ENCODE measurements around the gene SNX27.
"Not testable (repeated sequence)": the region's sequence is repeated elsewhere in the genome, so short reads cannot be mapped to it uniquely, and the experiment has no call there.

The SNX27 gene

DNA sequence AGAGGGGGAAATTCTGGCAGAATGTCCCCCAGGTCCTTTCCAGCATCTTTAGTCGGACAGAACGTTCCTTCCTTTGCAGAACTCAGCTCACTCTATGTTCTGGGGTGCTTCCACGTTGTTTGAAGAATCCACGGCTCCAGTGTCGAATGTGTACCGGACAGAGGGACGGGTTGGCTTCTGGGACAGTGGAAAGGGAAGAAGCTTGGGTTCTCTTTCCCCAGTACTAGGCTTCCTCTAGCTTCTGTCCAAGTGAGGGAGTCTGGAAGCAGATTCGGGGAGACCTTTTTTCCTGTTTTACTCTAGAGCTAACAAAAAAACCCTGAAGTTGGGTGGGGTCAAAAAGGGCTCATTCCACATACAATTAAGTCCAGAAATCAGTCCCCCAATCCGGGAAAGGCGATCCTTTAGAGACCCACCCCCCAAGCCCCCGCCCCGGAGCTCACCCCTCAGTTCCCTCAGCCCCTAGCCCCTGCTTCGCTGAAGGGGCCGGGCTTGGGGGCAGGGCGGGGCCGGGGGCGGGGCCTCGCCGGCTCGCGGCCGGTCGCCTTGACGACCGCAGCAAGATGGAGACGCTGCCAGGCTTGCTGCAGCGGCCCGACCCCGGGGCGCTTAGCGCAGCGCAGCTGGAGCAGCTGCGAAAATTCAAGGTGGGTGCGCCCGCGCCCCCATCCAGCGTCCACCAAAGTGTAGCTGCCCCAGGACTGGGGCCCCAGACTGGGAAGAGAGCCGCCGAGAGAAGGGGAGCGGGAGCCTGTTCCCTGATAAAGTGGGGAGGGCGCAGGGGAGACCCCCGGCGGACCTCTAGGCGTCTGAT lies 109.3 kb downstream of the SNX27 start, which contains the start of gene RIIAD1:
Gene RIIAD1 (plus strand): TSS at position 549 of the 814 bp plus-strand sequence. CDS start 15 bp downstream, at position 564.
- DNase-seq (ENCODE audit: low read depth in 2 of 2, low spot score in 1 of 2): no peak

GRCh38 chr1:151721788-151722510 lies 110.1 kb downstream of the SNX27 start:
- no peak for DNase-seq (ENCODE audit: low read depth in 2 of 2, low spot score in 1 of 2)

DNA sequence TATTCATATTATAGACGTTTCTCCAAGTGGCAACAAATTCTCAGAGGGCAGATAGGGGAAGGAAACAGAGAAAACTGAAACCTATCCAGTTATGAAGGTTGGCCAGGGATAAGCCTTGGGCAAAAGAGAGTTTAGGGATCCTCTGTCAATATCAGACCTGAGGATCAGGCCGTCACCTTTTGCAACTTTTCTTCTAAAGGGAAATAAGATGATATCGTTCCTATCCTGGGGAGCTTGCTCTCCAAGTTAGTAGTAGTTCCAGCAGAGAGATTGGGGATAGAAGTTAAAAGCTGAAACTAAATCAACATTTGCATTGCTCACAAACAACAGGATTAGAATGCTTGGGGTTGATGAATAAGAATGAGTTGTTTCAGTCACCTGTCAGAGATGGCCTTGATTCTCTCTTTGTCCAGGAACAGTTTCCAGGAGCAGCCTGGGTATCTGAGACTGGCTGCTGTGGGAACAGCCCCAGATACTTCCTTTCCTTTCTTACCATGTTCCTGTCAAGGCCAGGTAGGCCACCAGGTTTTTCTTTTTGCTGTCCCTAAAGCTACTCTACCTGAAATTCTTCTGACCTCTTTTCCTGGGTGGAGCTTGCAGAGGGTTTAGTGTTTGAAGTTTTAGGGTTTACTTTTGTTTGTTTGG lies 112.0 kb downstream of the SNX27 start:
- DNase-seq (ENCODE audit: low read depth in 2 of 2, low spot score in 1 of 2): no peak

DNA sequence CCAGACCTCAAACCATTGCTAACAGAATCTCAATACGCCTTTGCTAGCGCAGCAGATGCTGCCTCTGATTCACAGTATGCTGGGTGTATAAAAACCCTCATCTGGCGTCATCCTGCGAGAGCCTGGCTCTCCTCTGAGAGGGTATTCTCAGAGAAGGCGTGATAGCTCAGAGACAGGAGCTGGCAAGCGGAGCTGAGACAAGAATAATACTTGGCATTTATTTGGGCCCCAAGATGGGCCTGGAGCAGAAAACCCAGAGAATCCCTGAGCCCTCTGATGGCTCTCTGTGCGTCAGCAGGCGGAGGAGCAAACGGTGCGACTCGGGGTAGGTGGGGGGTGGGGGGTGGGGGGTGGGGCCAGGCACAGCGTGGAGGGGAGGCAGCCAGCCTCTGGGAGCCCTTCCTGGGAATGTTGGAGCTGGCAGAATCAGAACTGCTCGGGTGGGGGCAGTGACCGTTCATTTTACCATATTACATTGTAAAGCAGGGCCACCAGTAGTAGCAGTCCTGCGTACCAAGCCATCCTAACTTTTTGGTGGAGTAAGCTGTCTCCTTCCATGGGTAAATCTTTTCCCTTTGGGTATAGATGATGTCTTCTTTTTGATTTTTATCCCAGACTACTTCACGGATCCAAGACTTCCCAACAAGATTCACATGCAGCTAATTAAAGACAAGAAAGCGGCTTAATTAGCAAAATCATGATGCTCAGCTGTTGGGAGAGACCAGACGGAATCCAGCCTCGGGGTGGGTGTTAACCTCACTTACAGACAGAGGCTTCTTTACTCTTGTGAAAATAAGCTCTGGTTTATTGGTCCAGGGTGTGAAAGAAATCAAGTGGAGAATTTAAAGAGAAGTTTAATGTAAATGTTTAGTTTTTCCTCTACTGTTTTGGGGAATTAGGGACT lies 116.6 kb downstream of the SNX27 start:
- DNase-seq (ENCODE audit: low read depth in 2 of 2, low spot score in 1 of 2): no peak

GRCh38 chr1:151729157-151729965 lies 117.5 kb downstream of the SNX27 start:
- no peak for DNase-seq (ENCODE audit: low read depth in 2 of 2, low spot score in 1 of 2)

DNA sequence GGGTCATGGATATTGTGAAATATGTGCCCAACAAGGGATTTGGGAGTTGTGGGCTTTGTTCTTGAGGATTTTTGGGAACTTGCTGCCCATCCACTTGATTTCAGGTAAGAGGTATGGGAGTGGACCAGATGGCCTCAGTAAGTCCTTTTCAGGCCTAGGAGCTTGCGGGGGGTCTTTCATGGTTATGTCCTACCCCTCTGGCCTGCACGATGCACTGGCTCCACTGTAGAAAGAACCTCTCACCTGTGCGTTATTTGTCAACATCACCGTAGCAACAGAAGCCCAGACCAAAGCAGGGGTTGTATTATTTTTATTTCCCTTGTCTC lies 118.1 kb downstream of the SNX27 start:
- no peak for DNase-seq (ENCODE audit: low read depth in 2 of 2, low spot score in 1 of 2)

DNA sequence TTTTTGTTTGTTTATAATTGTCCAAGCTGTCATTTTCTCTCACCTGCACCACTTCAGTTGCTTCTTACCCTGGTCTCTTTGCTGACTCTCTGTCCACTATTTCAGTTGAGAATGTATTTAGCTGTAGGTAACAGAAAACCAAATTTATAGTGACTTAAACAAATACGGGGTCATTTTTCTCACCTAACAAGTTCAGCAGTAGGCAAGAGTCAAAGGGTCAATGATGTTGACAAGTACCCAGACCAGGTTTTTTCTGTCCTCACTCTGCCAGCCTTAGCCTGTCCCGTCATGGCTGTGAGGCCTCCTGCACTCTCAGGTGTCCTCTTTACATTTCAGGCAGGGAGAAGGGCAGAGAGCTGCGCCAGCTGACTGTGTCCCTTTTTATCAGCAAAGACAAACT lies 121.3 kb downstream of the SNX27 start:
- DNase-seq (ENCODE audit: low read depth in 2 of 2, low spot score in 1 of 2): no peak

GRCh38 chr1:151733995-151734394 lies 122.1 kb downstream of the SNX27 start:
- DNase-seq (ENCODE audit: low read depth in 2 of 2, low spot score in 1 of 2): not testable (repeated sequence)

DNA sequence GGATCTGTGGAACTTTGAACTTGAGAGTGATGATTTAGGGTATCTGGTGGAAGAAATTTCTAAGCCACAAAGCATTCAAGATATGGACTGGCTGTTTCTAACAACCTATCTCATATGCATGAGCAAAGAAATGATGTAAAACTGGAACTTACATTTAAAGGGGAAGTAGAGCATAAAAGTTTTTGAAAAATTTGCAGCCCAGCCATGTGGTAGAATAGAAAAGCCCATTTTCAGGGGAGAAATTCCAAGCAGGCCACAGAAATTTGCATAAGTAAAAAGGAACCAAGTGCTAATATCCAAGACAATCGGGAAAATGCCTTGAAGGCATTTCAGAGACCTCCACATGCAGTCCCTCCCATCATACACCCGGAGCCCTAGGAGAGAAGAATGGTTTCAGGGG lies 125.2 kb downstream of the SNX27 start:
- DNase-seq (ENCODE audit: low read depth in 2 of 2, low spot score in 1 of 2): no peak

- DNase-seq (ENCODE audit: low read depth in 2 of 2, low spot score in 1 of 2): no peak
These were observed 125.6 kb downstream of the SNX27 start for GRCh38 chr1:151737479-151737878.

- DNase-seq (ENCODE audit: low read depth in 2 of 2, low spot score in 1 of 2): no peak
These were observed 127.9 kb downstream of the SNX27 start for GRCh38 chr1:151739590-151740355.

DNA sequence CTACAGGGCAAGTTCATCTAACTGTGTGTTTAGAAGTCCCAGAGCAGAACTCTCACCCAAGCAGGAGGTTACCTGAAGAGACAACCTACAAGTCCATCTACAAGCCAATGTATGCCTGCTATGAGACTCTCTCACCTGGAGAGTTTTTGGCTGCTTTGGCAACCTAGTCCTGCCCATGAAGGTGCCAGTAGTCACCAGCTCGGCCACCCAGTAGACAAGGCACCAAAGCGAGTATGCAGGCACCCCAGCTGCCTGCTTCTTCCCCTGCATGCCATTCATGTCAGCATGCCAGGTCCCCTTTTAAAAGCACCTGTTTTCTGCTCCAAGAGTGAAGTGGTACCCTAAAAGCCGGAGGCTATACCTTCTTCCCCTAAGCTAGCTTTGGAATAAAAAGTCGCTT lies 129.7 kb downstream of the SNX27 start:
- no peak for DNase-seq (ENCODE audit: low read depth in 2 of 2, low spot score in 1 of 2)

Data from stimulated activated CD8-positive, alpha-beta memory T cell treated with anti-CD3 and anti-CD28 coated beads, Interleukin-4, amount 100 ng/mL, for 1 hour (primary cell).